AG08396 (cell line): Measurements from ENCODE around the gene ARHGAP30.
"Not testable (repeated sequence)": the region's sequence is repeated elsewhere in the genome, so short reads cannot be mapped to it uniquely, and the experiment has no call there.

Source experiments
- DNase-seq: peaks from one replicate; pipeline ENCODE4 v3.0.0; 2012; ENCODE audit warnings: low spot score, mixed read lengths

The ARHGAP30 gene, protein sequence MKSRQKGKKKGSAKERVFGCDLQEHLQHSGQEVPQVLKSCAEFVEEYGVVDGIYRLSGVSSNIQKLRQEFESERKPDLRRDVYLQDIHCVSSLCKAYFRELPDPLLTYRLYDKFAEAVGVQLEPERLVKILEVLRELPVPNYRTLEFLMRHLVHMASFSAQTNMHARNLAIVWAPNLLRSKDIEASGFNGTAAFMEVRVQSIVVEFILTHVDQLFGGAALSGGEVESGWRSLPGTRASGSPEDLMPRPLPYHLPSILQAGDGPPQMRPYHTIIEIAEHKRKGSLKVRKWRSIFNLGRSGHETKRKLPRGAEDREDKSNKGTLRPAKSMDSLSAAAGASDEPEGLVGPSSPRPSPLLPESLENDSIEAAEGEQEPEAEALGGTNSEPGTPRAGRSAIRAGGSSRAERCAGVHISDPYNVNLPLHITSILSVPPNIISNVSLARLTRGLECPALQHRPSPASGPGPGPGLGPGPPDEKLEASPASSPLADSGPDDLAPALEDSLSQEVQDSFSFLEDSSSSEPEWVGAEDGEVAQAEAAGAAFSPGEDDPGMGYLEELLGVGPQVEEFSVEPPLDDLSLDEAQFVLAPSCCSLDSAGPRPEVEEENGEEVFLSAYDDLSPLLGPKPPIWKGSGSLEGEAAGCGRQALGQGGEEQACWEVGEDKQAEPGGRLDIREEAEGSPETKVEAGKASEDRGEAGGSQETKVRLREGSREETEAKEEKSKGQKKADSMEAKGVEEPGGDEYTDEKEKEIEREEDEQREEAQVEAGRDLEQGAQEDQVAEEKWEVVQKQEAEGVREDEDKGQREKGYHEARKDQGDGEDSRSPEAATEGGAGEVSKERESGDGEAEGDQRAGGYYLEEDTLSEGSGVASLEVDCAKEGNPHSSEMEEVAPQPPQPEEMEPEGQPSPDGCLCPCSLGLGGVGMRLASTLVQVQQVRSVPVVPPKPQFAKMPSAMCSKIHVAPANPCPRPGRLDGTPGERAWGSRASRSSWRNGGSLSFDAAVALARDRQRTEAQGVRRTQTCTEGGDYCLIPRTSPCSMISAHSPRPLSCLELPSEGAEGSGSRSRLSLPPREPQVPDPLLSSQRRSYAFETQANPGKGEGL

DNA sequence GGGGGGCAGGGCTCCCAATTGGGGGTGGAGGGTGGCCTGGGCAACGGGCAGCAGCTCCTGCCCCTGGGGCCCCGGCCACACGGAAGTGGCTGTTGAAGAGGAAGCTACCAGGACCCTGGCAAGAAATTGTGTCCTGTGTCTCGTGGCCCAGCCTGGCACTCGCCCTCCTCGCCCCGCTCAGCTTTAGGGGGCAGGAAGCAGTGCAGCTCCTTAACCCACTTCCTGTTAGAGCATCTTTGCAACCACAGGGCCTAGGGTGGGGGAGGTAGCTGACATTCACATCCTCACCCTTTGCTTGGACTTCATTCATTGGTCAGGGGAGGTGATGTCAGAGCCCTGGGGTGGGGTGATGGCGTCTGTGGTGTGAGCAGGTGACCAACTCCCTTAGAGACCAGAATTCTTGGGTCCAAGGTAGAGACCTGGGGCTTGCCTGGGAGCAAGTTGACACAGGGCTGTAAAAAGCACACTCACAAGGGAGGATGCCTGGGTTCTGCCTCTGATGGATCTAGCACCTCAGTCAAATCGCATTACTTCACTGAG is at the start of gene ARHGAP30:
ARHGAP30 (minus strand) TSS at position 161 of the 540 bp plus-strand sequence. CDS start 267 bp downstream, outside the sequence.
- no peak for DNase-seq

DNA sequence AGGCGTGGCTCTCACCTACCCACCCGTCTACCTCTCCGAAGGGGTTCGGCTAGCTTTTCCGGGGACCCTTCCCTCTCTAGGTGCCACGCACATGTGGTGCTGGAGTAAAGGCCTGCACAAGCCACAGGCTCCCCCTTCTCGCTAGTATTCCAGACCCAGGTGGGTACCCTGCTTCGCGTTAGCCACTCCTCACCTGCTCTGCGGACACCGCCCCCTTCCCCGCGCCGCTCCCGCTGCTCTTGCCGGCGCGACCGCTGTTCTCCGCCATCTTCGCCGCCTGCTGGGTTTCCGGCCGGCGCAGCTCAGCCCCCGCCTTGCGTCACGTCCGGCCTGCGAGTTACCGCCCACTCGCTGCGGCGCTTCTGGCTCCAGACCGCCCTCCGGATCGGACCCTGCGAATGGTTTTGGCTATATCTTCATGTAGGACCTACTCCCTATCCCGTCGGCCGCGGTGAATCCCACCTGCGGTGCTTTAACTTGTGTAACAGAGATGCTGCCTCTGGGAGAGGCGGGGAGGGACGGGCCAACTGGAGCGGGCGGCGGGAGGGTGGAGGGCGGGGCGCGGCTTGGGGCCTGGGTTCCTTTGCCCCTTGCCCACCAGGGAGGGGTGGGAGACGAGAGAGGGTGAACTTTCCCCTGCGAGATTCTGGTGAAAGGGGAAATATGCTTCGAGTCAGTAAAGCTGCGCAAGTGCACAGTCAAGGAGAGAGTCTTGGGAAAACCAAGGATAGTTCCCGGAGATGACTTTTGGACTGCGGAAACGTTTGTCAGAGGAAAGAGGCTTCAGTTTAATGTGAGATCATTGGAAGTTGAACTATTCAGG is 48.3 kb upstream of the ARHGAP30 start, which contains the start of the genes NIT1 and PFDN2:
NIT1 (plus strand) TSS at position 347 of the 823 bp plus-strand sequence; CDS start at position 419, 72 bp downstream.
PFDN2 (minus strand) TSS at position 279 of the 823 bp plus-strand sequence; CDS start at position 268, 11 bp downstream.
- DNase-seq: peak; percentile 94

DNA sequence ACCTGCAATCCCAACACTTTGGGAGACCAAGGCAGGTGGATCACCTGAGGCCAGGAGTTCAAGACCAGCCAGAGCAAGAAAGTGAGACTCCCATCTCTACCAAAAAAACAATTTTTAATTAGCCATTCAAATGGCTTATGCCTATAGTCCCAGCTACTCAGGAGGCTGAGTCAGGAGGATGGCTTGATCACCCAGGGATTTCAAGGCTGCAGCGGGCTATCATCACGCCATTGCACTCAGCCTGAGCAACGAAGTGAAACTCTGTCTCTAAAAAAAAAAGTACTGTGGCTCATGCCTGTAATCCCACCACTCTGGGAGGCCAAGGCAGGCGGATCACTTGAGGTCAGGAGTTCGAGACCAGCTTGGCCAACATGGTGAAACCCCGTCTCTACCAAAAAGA is 46.3 kb upstream of the ARHGAP30 start:
- not testable (repeated sequence) for DNase-seq

- DNase-seq: no peak
These were observed 45.5 kb upstream of the ARHGAP30 start for GRCh38 chr1:161115132-161115711.

DNA sequence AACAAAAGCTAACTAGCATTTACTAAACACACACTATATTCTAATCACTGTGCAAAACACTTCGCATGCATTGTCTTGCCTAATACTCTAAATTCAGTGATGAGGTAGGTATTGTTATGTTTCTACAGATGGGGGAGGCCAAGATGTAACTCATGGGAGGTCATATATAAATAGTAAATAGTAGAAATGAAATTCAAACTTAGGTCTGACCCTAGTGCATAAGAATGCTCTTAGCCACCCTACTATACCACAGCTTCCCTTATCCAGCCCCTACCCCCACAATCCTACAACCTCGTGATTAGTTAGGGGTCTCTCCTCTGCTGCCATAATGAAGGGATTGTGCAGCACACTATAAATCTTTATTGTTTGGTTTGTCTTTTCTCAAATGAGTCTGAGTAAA is 44.9 kb upstream of the ARHGAP30 start:
- DNase-seq: no peak

DNA sequence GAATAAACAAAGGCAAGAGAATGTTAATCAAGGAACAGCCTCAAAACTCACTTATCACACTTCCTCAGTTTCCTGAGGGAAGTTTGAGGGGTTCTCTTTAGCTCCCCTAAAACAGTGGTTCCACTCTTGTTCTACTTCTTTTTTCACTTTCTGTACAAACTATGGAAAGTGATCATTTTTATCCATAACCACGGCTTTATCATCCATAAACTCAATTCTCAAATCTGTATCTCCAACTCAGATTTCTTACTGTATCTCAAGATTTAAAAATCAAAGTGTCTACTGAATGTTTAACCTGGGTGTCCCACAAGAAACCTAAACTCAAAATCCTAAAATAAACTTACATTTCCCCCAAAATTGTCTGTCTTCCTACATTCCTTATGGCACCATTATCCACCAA is 44.2 kb upstream of the ARHGAP30 start:
- DNase-seq: no peak

DNA sequence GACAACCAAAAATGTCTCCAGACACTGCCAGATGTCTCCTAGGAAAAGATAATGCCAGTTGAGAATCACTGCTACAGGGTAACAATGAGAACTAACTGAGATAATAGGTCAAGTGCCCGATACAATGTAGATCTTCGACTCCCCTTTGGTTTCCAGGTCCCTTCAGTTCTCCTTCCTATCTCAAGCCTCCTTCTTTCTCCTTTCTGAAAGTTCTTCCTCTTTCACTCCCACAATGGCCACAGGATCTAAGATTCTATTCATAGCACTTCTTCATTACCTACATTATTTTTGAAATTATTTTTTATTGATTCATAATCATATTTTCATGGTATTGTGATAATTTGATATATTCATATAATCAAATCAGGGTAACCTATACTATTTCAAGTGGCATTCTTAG is 41.8 kb upstream of the ARHGAP30 start:
- no peak for DNase-seq

GRCh38 chr1:161111117-161111516 is 41.4 kb upstream of the ARHGAP30 start:
- no peak for DNase-seq

- DNase-seq: no peak
These were observed 36.7 kb upstream of the ARHGAP30 start for GRCh38 chr1:161106431-161106830.

DNA sequence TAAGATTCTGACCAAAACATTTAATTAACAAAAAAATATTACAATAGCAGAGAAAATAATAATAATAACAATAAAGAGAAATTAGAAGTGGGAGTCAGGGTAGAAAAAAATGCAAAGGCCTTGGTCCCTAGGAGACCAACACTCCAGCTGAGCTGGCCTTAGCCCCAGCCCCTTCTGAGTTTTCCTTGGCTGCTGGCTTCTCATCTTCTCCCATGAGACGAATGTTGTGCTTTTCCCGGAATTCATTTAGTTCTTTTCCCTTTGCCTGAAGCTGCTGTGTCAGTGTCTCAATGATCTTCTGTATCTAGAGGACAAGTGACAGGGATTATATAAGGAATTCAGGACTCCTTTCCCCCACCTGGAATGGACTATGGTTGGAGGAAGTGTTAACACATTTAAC is 30.9 kb upstream of the ARHGAP30 start:
- DNase-seq: no peak

GRCh38 chr1:161099090-161099802 is 29.6 kb upstream of the ARHGAP30 start:
- DNase-seq: no peak

DNA sequence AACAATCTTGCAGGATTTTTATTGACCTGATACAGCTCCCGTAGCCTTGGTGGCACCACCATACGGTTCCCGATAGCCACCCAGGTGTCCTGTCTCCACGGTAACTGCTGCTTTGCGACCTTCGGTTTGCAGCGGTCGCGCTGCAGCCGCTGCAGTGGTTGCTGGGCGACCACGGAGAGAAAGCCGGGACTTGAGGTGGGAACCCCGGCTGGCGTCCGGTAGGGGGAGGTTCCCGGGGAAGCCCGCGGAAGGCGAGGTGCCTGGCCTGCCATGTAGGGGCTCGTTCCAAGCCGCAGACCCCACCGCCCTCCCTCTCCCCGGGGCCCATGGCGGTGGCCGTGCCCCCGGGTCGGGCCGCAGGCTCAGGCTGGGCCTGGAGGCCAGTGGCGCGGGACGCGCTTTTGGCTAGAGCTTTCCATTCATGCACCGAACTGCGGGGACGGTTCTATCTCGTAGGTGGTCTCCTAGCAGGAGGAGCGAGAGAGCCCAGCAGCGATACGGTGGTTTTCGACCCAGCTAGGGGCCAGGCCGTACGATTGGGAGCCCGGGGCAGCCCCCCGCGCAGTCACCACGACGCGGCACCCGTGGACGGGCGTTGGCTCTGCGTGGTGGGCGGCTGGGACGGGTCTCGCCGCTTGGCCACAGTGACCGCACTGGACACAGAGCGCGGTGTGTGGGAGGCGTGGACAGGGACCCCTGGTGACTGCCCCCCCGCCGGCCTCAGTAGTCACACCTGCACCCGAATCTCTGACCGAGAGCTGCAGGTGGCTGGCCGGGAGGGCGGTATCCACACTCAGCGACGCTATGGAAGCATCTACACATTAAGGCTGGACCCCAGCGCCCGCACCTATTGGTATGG is 28.7 kb upstream of the ARHGAP30 start, which contains the start of gene KLHDC9:
KLHDC9 (plus strand) TSS at position 152 of the 859 bp plus-strand sequence; CDS start at position 327, 175 bp downstream.
- peak; percentile 88 for DNase-seq

DNA sequence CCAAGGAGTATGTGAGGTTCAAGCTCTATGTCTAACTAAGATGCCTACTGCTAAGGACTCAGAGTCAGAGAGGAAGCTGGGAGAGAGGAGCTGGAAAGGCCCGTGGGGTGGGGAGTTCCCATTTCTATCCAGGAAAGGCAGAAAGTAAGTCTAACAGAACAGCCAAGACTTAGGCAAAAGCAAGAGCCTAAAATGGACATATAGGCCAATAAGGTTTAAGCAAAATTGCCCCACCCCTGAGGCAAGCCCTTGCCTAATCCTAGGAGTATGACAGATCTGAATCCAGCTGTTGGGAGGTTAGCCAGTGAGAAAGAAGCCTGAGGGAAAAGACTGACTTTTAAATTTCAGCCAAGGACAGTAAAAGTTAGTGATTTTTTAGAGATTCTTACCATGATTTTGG is 26.8 kb upstream of the ARHGAP30 start:
- peak; percentile 72 for DNase-seq

GRCh38 chr1:161096015-161096414 is 26.3 kb upstream of the ARHGAP30 start:
- DNase-seq: no peak

GRCh38 chr1:161095230-161095629 is 25.5 kb upstream of the ARHGAP30 start:
- no peak for DNase-seq

DNA sequence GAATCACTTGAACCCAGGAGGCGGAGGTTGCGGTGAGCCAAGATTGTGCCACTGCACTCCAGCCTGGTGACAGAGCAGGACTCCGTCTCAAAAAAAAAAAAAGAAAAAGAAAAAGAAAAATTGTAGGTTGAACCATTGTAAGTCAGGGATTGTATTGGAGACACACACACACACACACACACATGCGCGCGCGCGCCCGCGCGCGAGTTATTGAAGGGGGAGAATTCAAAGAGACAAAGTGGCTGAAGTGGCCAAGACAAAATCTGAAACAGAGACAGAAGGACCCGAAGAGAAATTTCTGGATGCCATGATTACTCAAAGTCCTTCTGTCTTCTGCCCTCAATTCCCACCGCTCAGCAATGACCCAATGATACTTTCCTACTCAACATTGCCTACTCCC is 24.8 kb upstream of the ARHGAP30 start:
- no peak for DNase-seq

DNA sequence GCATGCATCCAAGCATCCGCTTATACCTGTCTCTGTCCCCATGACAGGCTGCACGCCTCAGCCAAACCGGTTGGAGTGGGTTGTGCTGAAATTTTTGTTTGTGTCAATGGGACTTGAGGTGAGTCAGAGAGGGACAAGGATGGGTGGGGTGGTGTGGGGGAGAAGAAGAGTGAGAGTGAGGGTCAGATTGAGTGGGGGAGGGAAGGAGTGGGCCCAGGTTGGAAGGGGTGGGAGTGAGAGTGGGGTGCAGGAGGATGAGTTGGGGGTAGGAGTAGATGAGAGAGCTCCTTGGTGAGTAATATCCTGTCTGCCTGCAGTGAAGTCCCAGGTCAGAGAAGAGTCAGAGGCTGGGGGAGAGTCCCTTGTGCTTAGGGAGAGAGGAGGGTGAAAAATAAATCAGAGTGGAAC is 22.9 kb upstream of the ARHGAP30 start:
- DNase-seq: no peak

DNA sequence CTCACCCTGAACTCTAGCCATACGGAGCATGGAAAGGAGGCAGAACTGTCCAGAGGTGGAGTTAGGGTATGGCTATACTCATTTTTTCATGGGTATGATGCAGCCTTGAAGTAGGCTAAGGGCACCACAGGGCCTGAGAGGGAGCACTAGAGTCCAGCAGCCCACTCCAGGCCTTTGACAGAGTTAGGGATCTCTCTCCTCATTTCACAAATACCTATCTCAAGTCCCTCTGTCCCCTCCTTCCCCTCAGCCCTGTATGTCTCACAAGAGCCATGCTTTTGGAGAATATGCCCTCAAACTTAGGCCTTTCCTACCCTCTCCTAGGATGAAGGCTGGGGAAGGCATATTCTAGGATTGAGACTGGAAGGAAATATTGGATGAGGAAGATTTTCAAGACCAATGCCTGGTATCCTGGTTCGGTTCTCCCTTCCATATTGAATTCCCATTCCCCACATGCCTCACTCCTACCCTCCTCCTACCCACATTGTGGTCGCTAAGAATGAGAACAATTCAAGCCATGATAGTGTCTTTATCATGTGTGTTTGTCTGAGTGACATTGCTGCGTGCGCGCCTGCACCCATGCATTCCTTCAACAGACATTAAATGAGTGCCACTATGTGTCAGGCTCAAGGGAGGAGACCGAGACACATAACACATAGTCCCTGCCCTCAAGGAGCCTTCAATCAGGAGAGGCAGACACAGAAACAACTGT is 22.3 kb upstream of the ARHGAP30 start:
- no peak for DNase-seq
